Aorta (tissue), 5 donors: ENCODE measurements around the gene CELF4. TPM values are rescaled to one million over a fixed set of nuclear protein-coding genes. Genes with fewer than 3 reads are reported as not detected.
A peak's percentile ranks its signal among the peaks of the same experiment; 100 is the strongest.

Source experiments
- ATAC-seq: fragments of 200-7000 bp; cut with Tn5 transposase; one replicate; pipeline ENCODE4 v1.9.1; 2022; ENCODE audit warnings: moderate library complexity; ENCODE audit not compliant: low FRiP score
- DNase-seq, 2 donors: peaks; one replicate each; pipeline ENCODE4 v3.0.0-alpha.2; 2020
- H3K27ac ChIP-seq, 2 donors: one replicate each; pipeline ENCODE4 v1.5.1; 2013; ENCODE audit warnings: low read length in 2 of 2, mild to moderate bottlenecking in 2 of 2, moderate library complexity in 2 of 2, control low read depth in 1 of 2, inconsistent platforms in 1 of 2, low read depth in 1 of 2
- H3K27me3 ChIP-seq, 2 donors: one replicate each; pipeline ENCODE4 v1.6.1; 2013; ENCODE audit warnings: control low read depth in 1 of 2, low read length in 1 of 2, mild to moderate bottlenecking in 1 of 2, moderate library complexity in 1 of 2; ENCODE audit not compliant: insufficient read depth in 2 of 2, control insufficient read depth in 1 of 2
- H3K36me3 ChIP-seq, 2 donors: one replicate each; pipeline ENCODE4 v1.6.1; 2013; ENCODE audit warnings: control low read depth in 1 of 2, low read length in 1 of 2, mild to moderate bottlenecking in 1 of 2; ENCODE audit not compliant: insufficient read depth in 2 of 2, control insufficient read depth in 1 of 2
- H3K4me1 ChIP-seq, 2 donors: one replicate each; pipeline ENCODE4 v1.6.1; 2013; ENCODE audit warnings: low read length in 2 of 2, control low read depth in 1 of 2, mild to moderate bottlenecking in 1 of 2, moderate library complexity in 1 of 2; ENCODE audit not compliant: insufficient read depth in 2 of 2, control insufficient read depth in 1 of 2
- H3K4me3 ChIP-seq, 2 donors: one replicate each; pipeline ENCODE4 v1.5.1; 2013; ENCODE audit warnings: low read length in 2 of 2, control low read depth in 1 of 2, mild to moderate bottlenecking in 1 of 2
- H3K9me3 ChIP-seq: one replicate; pipeline ENCODE4 v1.6.1; 2013; ENCODE audit warnings: mild to moderate bottlenecking, low read length; ENCODE audit not compliant: control insufficient read depth
- WGBS, 2 donors: extraction: QIAGEN DNeasy Blood & Tissue Kit; methylation state at CpG; one replicate each; pipeline ENCODE4 v1.1.7; 2013; 5-methylcytosine and 5-hydroxymethylcytosine counted together
- intact Hi-C, 2 donors: fragments of 100-400 bp; cut with DNase I; formaldehyde crosslinking; loops; one replicate each; pipeline versions ENCODE4 v1.14.2 to v1.15.0; 2022
- polyA plus RNA-seq, 2 donors: library from polyadenylated mRNA; stranded (reverse); fragments of 200-250 nt; gene quantifications; one replicate each; pipeline ENCODE4 v1.2.3, GENCODE V29; 2013
- total RNA-seq, 2 donors: library from RNA; stranded (reverse); fragmentation: NEBNext Ultra II Directional; extraction: Animal tissue kit (Norgen Biotek cat#: 25700); gene quantifications; one replicate each; pipeline ENCODE4 v1.2.1, GENCODE V29; 2021
- donor health status: healthy with polysubstance abuse.
- donor health status: Bipolar disorder and iron deficiency.
- donor health status: DM: no; HTN: no; CAD: no.
- donor health status: DM: no; HTN: no; CAD: no.
- donor health status: DM: yes; HTN: yes; CAD: no.

Gene CELF4
- total and polyA plus RNA-seq, 4 donors, result 0.51 TPM; not detected in 3

- WGBS, 2 donors, result 81 to 88% methylated on average over 7 of the region's 7 CpGs
- H3K27ac ChIP-seq, result no peak overlapping the region
These were observed 294.9 kb downstream of the CELF4 start for GRCh38 chr18:37270666-37271052.

GRCh38 chr18:37270038-37270665 lies 295.4 kb downstream of the CELF4 start:
- DNase-seq, result no peak
- 14 to 16% methylated on average over 8 of the region's 8 CpGs for WGBS, 2 donors

More at GRCh38 chr18:37270666-37271052, 294.9 kb downstream of the CELF4 start:
- no peak overlapping the region for H3K4me3 ChIP-seq
- no peaks in the 10 kb centered on the region for H3K4me1 ChIP-seq
- H3K36me3 ChIP-seq, result no peaks in the 10 kb centered on the region
- DNase-seq, result no peak
- peaks cover 1% of the 10 kb centered on the region for H3K9me3 ChIP-seq
- ATAC-seq, result no peak
- intact Hi-C loops, result no loop called here
- H3K27me3 ChIP-seq, result peaks cover 0 to 3% of the 10 kb centered on the region in 2 donors

GRCh38 chr18:37266290-37266689 lies 299.3 kb downstream of the CELF4 start:
- no peaks in the 10 kb centered on the region for H3K9me3 ChIP-seq
- WGBS, 2 donors, result 25 to 30% methylated on average over 13 of the region's 13 CpGs
- H3K27ac ChIP-seq, result no peak overlapping the region
- no peaks in the 10 kb centered on the region for H3K36me3 ChIP-seq
- no peaks in the 10 kb centered on the region for H3K4me1 ChIP-seq
- ATAC-seq (no peak), DNase-seq (no peak)
- no peak overlapping the region for H3K4me3 ChIP-seq
- no peaks in the 10 kb centered on the region for H3K27me3 ChIP-seq
- intact Hi-C loops, result no loop called here

More at GRCh38 chr18:37270038-37270665, 295.4 kb downstream of the CELF4 start:
- Histone ChIP-seq H3K27me3 (peaks cover 0 to 3% of the 10 kb centered on the region in 2 donors), H3K9me3 (no peaks in the 10 kb centered on the region), H3K4me3 (no peak overlapping the region), H3K36me3 (no peaks in the 10 kb centered on the region), H3K27ac (no peak overlapping the region), H3K4me1 (no peaks in the 10 kb centered on the region)
- intact Hi-C loops, result no loop called here
- no peak for ATAC-seq

- no peak for ATAC-seq
- intact Hi-C loops, result no loop called here
- H3K27me3 ChIP-seq, result no peaks in the 10 kb centered on the region
- no peak for DNase-seq
- no peaks in the 10 kb centered on the region for H3K9me3 ChIP-seq
- 38 to 56% methylated on average over 2 of the region's 2 CpGs for WGBS, 2 donors
- H3K27ac ChIP-seq, result no peak overlapping the region
- H3K4me1 ChIP-seq, result no peaks in the 10 kb centered on the region
- no peak overlapping the region for H3K4me3 ChIP-seq
- H3K36me3 ChIP-seq, result no peaks in the 10 kb centered on the region
These were observed 300.2 kb downstream of the CELF4 start for GRCh38 chr18:37265382-37265781.

GRCh38 chr18:37264956-37265355 lies 300.6 kb downstream of the CELF4 start:
- Histone ChIP-seq H3K27me3 (no peaks in the 10 kb centered on the region), H3K36me3 (no peaks in the 10 kb centered on the region), H3K4me3 (no peak overlapping the region), H3K27ac (no peak overlapping the region), H3K4me1 (no peaks in the 10 kb centered on the region), H3K9me3 (no peaks in the 10 kb centered on the region)
- intact Hi-C loops, result no loop called here
- ATAC-seq, result no peak
- whole genome bisulfite sequencing, 2 donors, result 93% methylated on average over 14 of the region's 14 CpGs
- no peak for DNase-seq

- WGBS, 2 donors, result 87 to 88% methylated on average over 8 of the region's 8 CpGs
- no peaks in the 10 kb centered on the region for H3K9me3 ChIP-seq
- intact Hi-C loops, result no loop called here
- ATAC-seq, result no peak
- no peaks in the 10 kb centered on the region for H3K36me3 ChIP-seq
- peak in 1 of 2 donors; percentile 43 for DNase-seq
- H3K4me1 ChIP-seq, result no peaks in the 10 kb centered on the region
- no peak overlapping the region for H3K27ac ChIP-seq
- H3K27me3 ChIP-seq, result no peaks in the 10 kb centered on the region
- H3K4me3 ChIP-seq, result no peak overlapping the region
These were observed 303.6 kb downstream of the CELF4 start for GRCh38 chr18:37261988-37262387.

GRCh38 chr18:37261246-37261840 lies 304.3 kb downstream of the CELF4 start:
- Histone ChIP-seq H3K4me1 (no peaks in the 10 kb centered on the region), H3K4me3 (no peak overlapping the region), H3K27ac (no peak overlapping the region), H3K27me3 (no peaks in the 10 kb centered on the region), H3K9me3 (no peaks in the 10 kb centered on the region), H3K36me3 (no peaks in the 10 kb centered on the region)
- ATAC-seq, result no peak
- intact Hi-C loops, result no loop called here
- DNase-seq, result peak in 1 of 2 donors; percentile 53
- 85 to 87% methylated on average over 11 of the region's 11 CpGs for WGBS, 2 donors

- DNase-seq (peak in 1 of 2 donors; percentile 60), ATAC-seq (no peak)
- H3K36me3 ChIP-seq, result no peaks in the 10 kb centered on the region
- H3K27me3 ChIP-seq, result no peaks in the 10 kb centered on the region
- H3K27ac ChIP-seq, result no peak overlapping the region
- intact Hi-C loops, result no loop called here
- no peaks in the 10 kb centered on the region for H3K4me1 ChIP-seq
- H3K9me3 ChIP-seq, result no peaks in the 10 kb centered on the region
- WGBS, 2 donors, result 77 to 78% methylated on average over 10 of the region's 10 CpGs
- no peak overlapping the region for H3K4me3 ChIP-seq
These were observed 305.1 kb downstream of the CELF4 start for GRCh38 chr18:37260367-37261093.
